GM18517 (cell line): Measurements from ENCODE around the gene CDC42SE1.

ENCODE experiments used
- ATAC-seq: cut with Tn5 transposase; IDR thresholded peaks from one replicate; pipeline ENCODE4 v1.9.1; 2021; ENCODE audit warnings: mild to moderate bottlenecking, moderate library complexity; ENCODE audit not compliant: unreplicated experiment

Gene CDC42SE1

DNA sequence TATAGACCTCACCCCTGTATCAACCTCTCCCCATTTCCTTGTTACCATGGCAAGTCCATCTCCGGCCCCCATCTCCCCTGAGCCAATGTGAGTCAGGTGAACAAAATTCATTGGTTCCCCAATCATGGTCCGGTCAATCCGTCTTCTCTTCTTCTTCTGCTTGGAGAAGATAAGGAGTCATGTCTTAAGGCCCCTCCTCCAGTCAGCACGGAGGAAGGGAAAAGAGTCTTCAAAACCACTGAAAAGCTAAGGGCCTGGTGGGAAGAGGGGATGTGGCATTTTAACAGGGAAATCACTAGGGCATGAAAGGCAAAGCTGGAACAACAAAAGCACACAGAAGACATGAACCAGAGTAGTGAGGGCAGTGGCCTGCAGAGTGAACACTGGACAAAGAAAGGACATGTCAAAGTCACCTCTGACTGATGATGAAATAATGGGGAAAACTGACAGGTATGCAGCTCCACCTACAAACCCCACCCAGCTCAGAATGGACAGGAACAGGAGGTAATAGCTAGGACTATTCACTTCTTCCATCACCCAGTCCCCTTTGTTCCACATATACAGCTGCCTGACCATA lies 4.4 kb downstream of the CDC42SE1 start:
- ATAC-seq = no peak

DNA sequence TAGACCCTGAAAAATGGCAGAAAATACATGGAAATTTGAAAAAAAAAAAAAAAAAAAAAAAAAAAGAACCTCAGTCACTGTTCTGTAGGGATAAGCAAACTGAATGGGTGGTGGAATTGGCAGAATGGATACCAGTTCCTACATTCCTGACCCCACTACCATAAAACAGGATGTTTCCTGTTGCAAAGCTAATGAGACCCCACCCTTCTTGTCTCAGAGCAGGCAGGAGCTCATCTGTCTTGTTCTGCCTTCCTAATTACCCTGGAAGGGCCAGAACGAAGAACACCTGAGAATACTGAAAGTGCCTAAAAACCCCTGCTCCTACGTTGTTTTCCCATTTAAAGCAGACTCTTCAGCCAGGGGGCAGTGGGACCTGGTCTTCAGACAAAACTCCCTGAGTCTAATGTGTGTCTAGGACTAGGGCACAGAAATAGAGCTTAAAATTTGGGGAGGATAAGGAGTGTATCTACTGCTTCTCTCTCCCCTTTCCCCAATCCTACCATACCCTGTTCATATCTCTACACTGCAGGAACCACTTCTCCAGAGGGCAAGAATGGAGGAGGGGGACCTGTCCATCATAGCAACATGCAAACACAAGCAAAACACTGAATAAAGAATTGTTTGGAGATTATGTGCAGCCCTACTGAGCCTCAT lies 7.9 kb downstream of the CDC42SE1 start:
- no peak for ATAC-seq

DNA sequence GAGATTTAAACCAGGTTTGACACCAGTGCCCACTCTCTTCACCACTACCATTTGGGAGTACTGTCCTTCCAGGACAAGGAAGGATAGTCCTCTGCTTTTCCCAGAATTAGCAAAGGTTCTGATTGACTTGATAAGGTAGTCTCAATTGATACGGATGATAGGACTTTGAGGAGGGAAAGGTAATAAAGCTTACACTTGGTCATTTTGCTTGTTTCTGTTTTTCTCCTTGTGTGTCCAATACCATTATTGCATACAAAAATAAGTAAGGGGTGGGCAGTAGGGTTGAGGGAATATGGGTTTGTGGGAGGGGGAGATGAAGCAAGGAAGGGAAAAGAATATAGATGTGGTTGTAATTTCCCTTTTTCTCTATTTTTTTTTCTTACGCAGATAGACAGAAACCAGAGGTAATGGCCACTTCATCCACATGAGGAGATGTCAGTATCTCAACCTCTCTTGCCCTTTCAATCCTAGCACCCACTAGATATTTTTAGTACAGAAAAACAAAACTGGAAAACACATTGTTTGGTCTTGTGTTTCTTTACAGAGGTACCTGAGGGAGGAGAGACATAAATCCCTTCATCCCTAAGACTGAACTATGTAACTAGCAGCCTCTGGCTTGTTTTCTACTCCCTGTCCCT lies 9.3 kb downstream of the CDC42SE1 start:
- no peak for ATAC-seq

DNA sequence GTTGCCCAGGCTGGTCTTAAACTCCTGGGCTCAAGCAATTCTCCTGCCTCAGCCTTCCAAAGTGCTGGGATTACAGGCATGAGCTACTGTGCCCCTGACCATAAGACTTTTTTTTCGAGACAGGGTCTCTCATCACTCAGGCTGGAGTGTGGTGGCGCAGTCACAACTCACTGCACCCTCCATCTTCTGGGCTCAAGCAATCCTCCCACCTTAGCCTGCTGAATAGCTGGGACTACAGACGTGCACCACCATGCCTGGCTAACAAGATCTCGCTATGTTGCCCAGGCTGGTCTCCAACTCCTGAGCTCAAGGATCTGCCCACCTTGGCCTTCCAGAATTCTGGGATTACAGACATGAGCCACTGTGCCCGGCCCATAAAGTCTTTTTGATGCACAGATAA lies 10.0 kb downstream of the CDC42SE1 start:
- ATAC-seq = no peak

- ATAC-seq = no peak
These were observed 10.8 kb downstream of the CDC42SE1 start for GRCh38 chr1:151048645-151049032.

GRCh38 chr1:151047925-151048644 lies 11.3 kb downstream of the CDC42SE1 start:
- ATAC-seq = peak; percentile 57

- ATAC-seq = peak; percentile 28
These were observed 11.9 kb downstream of the CDC42SE1 start, which contains the start of gene C1orf56 for GRCh38 chr1:151047591-151047924. Gene C1orf56, plus strand, starts transcription at chr1:151047751. Its CDS starts 97 bp downstream, at chr1:151047848.

DNA sequence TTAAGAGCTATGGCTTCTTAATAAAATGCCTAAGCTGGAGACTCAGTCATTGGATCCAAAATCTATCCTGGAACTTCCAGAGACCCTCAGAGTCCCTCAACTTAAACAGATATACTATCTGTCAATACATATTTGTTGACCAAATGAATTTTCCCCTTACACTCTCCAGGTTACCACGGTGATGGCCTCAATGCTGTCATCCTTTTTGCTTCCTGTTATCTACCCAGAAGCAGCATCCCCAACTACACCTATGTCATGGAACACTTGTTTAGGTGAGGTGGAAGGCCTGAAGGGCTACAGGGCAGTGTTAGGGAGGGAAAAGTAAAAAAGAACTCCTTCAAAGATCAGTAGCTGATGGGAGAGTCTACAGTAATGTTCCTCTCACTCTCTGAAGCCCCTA lies 16.3 kb downstream of the CDC42SE1 start:
- ATAC-seq = no peak

GRCh38 chr1:151039521-151039920 lies 19.9 kb downstream of the CDC42SE1 start:
- ATAC-seq = no peak

- no peak for ATAC-seq
These were observed 22.4 kb downstream of the CDC42SE1 start for GRCh38 chr1:151037032-151037431.

DNA sequence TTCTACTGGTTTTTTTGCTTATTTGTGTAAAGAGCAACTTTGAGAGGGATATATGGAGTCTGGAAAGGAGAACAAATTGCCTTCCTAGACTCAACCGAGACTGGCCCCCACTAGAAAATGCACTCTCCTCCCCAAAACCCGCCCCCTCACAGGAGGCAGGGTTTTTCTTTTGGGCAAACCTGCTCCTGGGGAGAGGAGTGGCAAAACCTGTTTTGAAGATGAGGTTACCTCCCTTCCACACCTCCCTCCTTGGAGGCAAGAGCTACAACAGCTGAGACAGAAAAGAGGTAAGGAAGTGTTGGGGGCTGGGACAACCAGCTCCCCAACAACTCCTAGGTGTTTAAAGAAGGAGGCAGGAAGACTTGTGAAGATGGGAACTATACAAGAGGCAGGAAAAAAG lies 23.1 kb downstream of the CDC42SE1 start, which contains the start of gene BNIPL:
TSS of gene BNIPL (plus strand) at position 231 of the 400 bp plus-strand sequence. CDS start at position 371, 140 bp downstream.
- ATAC-seq = no peak

DNA sequence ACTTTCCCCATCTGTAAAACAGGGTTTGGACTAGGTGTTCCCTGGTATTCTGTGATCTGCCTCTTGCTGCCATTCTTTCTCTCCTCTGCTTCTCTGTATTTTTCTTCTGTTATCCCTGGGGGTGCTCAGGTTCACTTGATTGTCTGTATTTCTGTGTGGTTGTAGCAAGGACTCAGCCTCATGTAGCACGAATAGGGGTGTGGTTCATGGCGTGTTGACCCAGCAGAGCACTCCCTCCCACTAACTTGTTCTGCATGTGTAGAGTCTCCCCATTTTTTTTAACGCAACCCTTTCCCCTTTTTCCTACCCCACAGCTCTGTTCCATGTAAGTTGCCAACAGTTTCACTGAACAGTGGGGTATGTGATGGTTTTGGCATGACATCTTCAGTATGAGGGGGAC lies 24.3 kb downstream of the CDC42SE1 start:
- no peak for ATAC-seq

- no peak for ATAC-seq
These were observed 27.3 kb downstream of the CDC42SE1 start for GRCh38 chr1:151032164-151032563.

- ATAC-seq = no peak
These were observed 33.0 kb downstream of the CDC42SE1 start for GRCh38 chr1:151026460-151026859.

DNA sequence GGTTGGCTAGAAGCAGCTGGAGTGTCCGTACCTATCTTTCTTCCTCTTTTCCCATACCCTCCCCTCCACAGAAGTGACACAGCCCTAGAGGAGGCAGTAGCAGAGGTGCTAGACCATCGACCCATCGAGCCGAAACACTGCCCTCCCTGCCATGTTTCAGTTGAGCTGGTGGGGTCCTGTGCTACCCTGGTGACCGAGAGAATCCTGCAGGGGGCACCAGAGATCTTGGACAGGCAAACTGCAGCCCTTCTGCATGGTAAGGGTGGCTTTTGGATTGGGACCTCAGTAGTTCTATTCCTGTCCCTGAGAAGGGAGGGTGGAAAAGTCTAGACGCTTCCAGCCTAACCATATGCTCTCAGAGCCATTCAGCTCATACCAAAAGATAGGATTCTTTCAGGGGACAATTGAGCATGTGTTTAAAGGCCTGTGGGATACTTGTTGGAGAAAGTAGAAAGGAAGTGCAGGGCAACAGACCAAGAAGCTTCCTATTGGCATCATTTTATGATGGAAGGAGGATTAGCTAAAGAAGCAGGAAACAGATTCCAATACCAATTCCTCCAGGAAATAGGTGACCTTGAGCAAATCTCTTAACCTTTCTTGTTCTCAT lies 34.8 kb downstream of the CDC42SE1 start:
- ATAC-seq = no peak

DNA sequence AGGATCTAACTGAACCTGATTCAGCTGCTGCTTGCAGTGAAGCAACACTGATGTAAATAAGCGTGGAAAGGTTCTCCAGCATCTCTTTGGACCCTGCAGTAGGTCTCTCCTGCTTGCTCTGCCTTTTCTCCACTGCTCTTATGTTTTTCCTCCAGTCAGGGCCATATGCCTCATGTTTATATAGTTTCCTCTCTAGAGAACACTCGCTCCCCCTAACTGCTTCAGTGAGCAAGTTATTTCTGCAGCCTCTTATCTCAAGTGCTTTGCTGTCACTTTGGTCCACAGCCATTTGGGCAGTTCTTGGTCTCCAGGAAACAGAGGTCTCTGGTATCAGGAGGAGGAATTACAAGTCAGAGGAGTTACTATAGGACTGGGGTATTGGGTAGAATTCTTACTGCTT lies 45.9 kb downstream of the CDC42SE1 start:
- ATAC-seq = no peak

- no peak for ATAC-seq
These were observed 46.5 kb downstream of the CDC42SE1 start for GRCh38 chr1:151012684-151013471.

DNA sequence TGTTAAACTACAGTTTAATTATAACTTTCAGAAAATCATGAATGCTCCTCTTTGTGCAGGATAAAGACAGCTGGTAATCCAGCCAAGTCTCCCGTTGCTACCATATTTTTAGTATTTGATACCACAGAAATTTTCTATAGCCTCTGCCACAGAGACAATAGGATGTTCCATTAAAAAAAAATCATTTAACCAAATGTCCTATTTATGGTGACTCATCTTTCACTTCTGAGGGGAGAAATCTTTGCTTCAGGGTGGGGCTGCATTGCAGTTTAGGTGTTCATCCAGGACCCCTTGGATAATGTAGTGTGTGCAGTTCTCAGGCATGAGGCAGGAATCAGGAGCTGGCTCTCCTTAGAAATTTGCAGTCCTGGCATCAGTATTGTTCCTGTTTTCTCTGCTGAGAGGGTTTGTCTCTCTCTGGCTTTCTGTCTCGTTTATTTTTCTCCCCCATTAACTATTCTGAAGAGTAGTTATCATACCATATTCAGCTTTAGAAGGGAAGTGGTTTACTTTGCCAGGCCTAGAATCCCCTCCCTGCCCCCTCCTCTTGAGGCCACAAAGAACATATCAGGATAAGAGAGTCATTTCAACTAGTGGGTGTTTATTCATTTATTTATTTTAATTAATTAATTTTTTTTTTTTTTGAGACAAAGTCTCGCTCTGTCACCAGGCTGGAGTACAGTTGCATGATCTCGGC lies 48.1 kb downstream of the CDC42SE1 start:
- ATAC-seq = no peak

DNA sequence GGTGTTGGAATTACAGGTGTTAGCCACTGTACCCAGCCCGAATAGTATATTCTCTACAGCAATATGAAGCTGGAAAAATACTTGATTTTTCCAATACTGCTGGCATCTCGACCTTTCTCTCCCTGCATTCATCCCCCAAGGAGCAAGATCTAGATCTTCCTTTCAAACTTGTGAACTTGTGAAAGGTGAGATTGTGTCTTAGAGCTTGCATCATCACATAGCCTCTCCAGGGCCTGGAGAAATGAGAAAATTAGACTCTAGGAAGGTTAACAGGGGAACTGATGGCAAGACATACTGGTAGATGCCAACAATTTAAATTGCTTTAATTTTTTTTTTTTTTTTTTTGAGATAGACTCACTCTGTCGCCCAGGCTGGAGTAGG lies 49.1 kb downstream of the CDC42SE1 start:
- ATAC-seq = no peak
